Right cardiac atrium (tissue), 5 donors: ENCODE measurements around the gene SLC35G4. TPM values are rescaled to one million over a fixed set of nuclear protein-coding genes. Genes with fewer than 3 reads are reported as not detected.

ENCODE experiments used
- ATAC-seq, 2 donors: fragments of 200-7000 bp; cut with Tn5 transposase; one replicate each; pipeline versions ENCODE4 v1.8.0 to v1.9.1; 2020; ENCODE audit warnings: moderate library complexity in 2 of 2, mild to moderate bottlenecking in 1 of 2
- DNase-seq, 3 donors: peaks; one replicate each; pipeline ENCODE4 v3.0.0-alpha.2; 2020
- H3K27ac ChIP-seq: one replicate; pipeline ENCODE4 v1.5.1; 2013; ENCODE audit warnings: mild to moderate bottlenecking, low read length, control low read depth, moderate library complexity
- H3K27me3 ChIP-seq: one replicate; pipeline ENCODE4 v1.6.1; 2013; ENCODE audit not compliant: control insufficient read depth, insufficient read depth
- H3K4me1 ChIP-seq: one replicate; pipeline ENCODE4 v1.6.1; 2013; ENCODE audit warnings: low read length; ENCODE audit not compliant: control insufficient read depth, insufficient read depth
- H3K4me3 ChIP-seq: one replicate; pipeline ENCODE4 v1.5.1; 2013; ENCODE audit warnings: low read length, control low read depth
- H3K9me3 ChIP-seq: one replicate; pipeline ENCODE4 v1.6.1; 2013; ENCODE audit warnings: low read length; ENCODE audit not compliant: control insufficient read depth
- WGBS: extraction: QIAGEN DNeasy Blood & Tissue Kit; methylation state at CpG from one replicate; pipeline ENCODE4 v1.1.7; 2013; 5-methylcytosine and 5-hydroxymethylcytosine counted together
- intact Hi-C, 4 donors: fragments of 100-400 bp; cut with DNase I; formaldehyde crosslinking; loops; one replicate each; pipeline versions ENCODE4 v1.11.0 to v1.14.0; 2022 to 2023
- microRNA-seq, 2 donors: library from miRNA; unstranded; fragments of <30 nt; microRNA quantifications; one replicate each; pipeline ENCODE4 v1.2.0, GENCODE V29; 2020 to 2021
- polyA plus RNA-seq: library from polyadenylated mRNA; stranded (reverse); fragments of 200-250 nt; gene quantifications from one replicate; pipeline ENCODE4 v1.2.3, GENCODE V29; 2013
- total RNA-seq, 4 donors: library from RNA; stranded (reverse); fragmentation: NEBNext Ultra II Directional; extraction: Animal tissue kit (Norgen Biotek cat#: 25700); gene quantifications; one replicate each; pipeline ENCODE4 v1.2.1, GENCODE V29; 2021
- donor health status: healthy with polysubstance abuse.
- donor health status: DM: no; HTN: yes; CAD: no.
- donor health status: DM: no; HTN: no; CAD: no.
- donor health status: DM: no; HTN: yes; CAD: no; lungs with severe emphysema.
- donor health status: DM: yes; HTN: yes; CAD: no.

The SLC35G4 gene
- total and polyA plus RNA-seq, 5 donors, result not detected

DNA sequence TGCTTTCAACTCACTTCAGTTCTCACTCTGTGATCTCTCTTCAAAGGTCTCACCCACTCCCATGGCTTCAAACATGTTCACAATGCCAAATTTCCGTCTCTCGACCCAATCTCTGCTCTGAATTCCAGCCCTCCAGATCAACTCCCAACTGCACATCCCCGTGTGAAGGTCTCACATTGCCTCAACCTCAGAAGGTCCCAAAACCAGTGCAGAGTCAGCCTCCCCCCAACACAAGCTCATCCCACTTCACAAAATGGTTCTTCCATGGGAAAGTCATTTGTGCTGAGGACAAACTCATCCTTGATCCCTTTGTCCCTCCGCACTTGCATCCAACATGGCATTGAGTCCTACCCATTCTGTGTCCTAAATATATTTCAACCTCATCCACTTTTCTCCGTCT, 48.6 kb downstream of the SLC35G4 start:
- DNase-seq (no peak), ATAC-seq (no peak)
- Histone ChIP-seq H3K4me1 (no peaks in the 10 kb centered on the region), H3K4me3 (no peak overlapping the region), H3K27me3 (no peaks in the 10 kb centered on the region), H3K9me3 (no peaks in the 10 kb centered on the region), H3K27ac (no peak overlapping the region)
- 79% methylated on average over 5 of the region's 5 CpGs for WGBS
- intact Hi-C loops, result loop anchor here in 2 of 4 donors (10.0 kb wide), 3 partner anchors 67 to 377 kb away; no protein-coding TSS in a partner anchor

DNA sequence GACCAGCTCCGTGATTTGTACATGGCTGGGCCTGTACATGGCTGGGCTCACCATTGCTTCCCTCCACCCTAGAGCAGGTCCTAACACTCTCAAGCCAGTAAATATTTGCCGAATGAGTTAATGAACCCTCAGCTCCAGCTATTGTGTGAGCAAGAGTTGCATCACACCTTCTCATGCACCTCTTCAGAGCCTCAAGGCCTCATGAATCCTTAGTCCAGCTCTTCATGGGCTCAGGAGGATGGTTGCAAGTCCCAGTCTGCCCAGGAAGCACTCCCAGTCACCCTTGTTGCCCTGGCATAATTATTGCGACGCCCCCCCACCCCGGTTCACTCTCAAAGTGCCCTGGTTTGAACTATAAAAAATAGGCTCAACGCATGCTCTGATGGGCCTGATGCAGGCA, 49.6 kb downstream of the SLC35G4 start:
- 85% methylated on average over 6 of the region's 6 CpGs for WGBS
- no peak for DNase-seq
- H3K4me1 ChIP-seq, result no peaks in the 10 kb centered on the region
- no peaks in the 10 kb centered on the region for H3K9me3 ChIP-seq
- no peaks in the 10 kb centered on the region for H3K27me3 ChIP-seq
- H3K4me3 ChIP-seq, result no peak overlapping the region
- ATAC-seq, result no peak
- intact Hi-C loops, result loop anchor here in 2 of 4 donors (10.0 kb wide), 3 partner anchors 66 to 376 kb away; no protein-coding TSS in a partner anchor
- H3K27ac ChIP-seq, result no peak overlapping the region

Small RNAs within 50 kb of the gene (microRNA-seq; reads per million reads assigned to microRNA genes)
- 0 reads per million in 2 donors for gene MIR7153

Other genes with a start within 250 kb of the SLC35G4 start
- 1 to 10 TPM; 3.9 to 9.4 (median 8.2) TPM for gene GNAL, start 79.7 kb downstream of the SLC35G4 start, total RNA-seq
- gene GNAL, start 79.7 kb downstream of the SLC35G4 start, polyA plus RNA-seq, result 3.5 TPM
- 10 to 100 TPM; 28.8 to 40.3 (median 32.3) TPM for gene CHMP1B, start 241.8 kb downstream of the SLC35G4 start, total RNA-seq
- gene CHMP1B, start 241.8 kb downstream of the SLC35G4 start, polyA plus RNA-seq, result 40.4 TPM